Fibroblast of pulmonary artery (primary cell): Measurements from ENCODE around the gene SMIM35.

Experiments used
- DNase-seq: peaks from one replicate; pipeline ENCODE4 v3.0.0-alpha.2; 2010; ENCODE audit warnings: low read depth
- H3K4me3 ChIP-seq: replicated peaks from 2 replicates; pipeline ENCODE4 v1.5.1; 2011; ENCODE audit warnings: low read depth, mild to moderate bottlenecking, control low read depth, low read length, moderate library complexity
- TF ChIP-seq, protein P1 (sequence below): IDR thresholded peaks from 2 replicates; pipeline ENCODE4 v1.5.1; 2011; ENCODE audit warnings: mild to moderate bottlenecking, control low read depth, low read length, inconsistent platforms; ENCODE audit errors: missing control alignments

The SMIM35 gene

DNA sequence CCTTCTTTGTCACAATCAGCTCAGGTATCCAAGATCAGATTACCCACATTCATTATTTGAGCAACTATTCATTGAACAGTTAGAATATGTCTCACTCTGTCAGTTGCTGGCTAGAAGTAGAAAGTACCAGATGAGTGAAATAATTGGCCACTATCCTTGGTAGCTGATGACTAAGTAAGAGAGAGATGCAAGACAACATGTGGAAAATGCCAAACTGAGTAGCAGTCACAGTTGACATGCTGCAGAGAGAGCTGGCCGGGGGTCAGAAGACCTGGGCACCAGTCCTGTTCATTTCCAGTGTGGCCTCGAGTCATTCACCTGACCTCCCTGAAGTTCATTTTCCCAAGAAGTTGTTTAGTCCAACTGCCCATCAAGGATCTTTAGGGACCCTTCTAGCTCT lies 22.5 kb upstream of the SMIM35 start:
- DNase-seq: peak; percentile 8
- no peak overlapping the region for H3K4me3 ChIP-seq
- TF ChIP-seq, protein P1, sequence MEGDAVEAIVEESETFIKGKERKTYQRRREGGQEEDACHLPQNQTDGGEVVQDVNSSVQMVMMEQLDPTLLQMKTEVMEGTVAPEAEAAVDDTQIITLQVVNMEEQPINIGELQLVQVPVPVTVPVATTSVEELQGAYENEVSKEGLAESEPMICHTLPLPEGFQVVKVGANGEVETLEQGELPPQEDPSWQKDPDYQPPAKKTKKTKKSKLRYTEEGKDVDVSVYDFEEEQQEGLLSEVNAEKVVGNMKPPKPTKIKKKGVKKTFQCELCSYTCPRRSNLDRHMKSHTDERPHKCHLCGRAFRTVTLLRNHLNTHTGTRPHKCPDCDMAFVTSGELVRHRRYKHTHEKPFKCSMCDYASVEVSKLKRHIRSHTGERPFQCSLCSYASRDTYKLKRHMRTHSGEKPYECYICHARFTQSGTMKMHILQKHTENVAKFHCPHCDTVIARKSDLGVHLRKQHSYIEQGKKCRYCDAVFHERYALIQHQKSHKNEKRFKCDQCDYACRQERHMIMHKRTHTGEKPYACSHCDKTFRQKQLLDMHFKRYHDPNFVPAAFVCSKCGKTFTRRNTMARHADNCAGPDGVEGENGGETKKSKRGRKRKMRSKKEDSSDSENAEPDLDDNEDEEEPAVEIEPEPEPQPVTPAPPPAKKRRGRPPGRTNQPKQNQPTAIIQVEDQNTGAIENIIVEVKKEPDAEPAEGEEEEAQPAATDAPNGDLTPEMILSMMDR: no peak

DNA sequence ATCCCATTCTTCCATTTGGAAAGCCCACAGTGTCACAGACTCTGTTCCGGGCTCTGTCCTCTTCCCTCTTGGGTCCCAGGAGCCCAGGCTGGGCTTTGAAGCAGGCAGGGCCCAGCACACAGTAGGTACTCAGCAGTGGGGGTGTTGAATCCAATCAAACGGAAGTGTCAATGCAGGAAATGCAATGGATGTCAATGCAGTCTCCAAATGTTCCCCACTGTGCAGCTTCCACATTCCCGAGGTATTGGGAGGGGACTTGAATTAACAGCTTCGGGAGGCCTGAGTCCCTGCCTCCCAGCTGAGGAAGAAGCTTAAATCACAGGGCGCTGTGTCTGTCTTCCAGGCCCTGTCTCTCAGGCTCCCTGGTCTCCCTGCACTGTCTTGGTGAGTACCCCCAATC lies 21.8 kb upstream of the SMIM35 start:
- no peak for DNase-seq
- H3K4me3 ChIP-seq: no peak overlapping the region

DNA sequence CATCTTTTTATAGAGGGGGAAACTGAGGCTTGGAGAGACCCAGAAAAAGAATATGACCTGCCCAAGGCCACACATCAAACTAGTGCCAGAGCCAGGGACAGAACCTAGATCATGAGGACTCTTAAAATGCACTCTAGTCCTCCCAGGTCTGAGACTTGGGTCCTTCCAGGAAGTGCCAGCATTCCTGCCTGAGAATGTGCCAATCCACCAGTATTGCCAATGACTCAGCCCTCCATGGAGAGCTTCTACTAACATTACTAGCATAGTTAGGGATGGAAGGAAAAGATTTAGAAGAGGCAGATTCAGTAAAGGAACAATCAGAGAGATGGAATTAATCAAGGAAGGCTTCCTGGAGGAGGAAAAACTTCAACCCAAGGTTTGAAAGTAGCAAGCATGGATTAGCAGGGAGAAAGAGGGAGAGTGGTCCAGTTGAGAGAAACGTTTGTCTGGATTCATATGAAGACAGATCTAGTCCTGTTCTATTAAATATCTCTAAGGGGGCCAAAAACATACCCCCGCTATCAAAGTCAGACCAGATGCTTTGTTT lies 20.1 kb upstream of the SMIM35 start:
- DNase-seq: no peak
- no peak overlapping the region for H3K4me3 ChIP-seq
- TF ChIP-seq, protein P1: no peak

More for the DNA sequence above, 21.8 kb upstream of the SMIM35 start:
- TF ChIP-seq, protein P1: no peak

DNA sequence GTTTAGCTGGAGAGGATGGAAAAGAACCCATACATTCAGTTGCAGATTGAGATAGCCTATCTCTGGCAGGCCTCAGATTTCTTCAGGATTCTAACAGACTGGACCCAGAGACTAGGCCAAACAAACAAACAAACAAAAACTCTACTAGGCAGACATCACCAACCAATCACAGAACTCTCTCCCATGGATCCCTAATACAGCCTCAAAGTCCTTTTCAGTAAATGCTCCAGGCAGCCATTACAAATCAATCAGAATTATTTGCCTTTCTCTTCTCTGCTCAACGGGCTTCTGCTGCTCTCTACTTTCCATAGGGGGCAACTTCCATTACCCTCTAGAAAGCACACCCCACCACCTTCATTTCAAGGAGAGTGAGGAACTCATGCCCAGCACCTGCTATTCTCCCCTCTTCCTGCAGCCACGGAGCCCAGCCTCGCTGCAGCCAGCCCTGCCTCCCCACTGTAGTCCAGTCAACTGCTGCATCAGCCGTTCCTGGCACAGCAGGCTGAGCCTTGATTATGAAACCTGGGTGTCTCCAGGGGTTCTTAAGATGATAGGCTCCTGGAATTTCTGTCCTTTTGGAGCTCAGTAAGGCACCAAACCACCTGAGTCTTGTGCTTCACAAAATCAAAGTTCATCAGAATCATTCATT lies 19.0 kb upstream of the SMIM35 start:
- DNase-seq: no peak
- no peak overlapping the region for H3K4me3 ChIP-seq
- TF ChIP-seq, protein P1: no peak

DNA sequence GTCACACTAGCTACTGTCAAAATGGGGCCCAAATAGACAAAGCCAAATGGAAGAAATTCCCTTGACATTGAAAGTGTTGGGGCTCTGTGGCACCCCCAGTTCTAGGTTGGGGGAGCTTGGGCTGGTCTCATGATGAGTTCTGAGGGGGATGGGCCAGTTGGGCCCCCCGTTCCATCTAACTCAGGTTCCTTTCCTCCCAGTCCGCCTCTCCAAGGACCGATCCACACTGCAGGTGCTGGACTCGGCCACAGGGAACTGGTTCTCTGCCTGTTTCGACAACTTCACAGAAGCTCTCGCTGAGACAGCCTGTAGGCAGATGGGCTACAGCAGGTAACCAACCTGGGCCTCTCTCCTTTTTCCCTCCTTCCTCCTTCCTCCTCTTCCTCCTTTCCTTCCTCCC lies 17.7 kb upstream of the SMIM35 start:
- DNase-seq: no peak
- TF ChIP-seq, protein P1: no peak
- H3K4me3 ChIP-seq: no peak overlapping the region

DNA sequence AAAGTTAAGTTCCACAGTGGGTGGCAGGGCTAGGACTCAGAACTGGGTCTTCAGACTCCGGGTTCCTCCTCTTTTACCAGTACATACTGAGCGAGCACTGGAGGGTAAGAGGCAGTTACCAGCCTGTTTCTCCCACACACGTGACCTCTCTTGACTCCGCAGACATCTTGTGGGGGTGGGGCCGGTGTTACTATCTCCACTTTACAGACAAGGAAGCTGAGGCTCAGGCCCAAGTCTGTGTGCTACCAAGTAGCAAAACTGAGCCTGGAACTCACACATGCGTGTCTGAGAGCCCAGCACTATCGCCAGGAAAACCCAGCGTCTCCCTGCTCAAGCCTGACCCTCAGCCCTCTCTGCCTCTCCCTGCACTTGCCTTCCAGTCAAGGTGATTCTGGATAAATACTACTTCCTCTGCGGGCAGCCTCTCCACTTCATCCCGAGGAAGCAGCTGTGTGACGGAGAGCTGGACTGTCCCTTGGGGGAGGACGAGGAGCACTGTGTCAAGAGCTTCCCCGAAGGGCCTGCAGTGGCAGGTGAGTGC lies 16.0 kb upstream of the SMIM35 start:
- no peak overlapping the region for H3K4me3 ChIP-seq
- no peak for DNase-seq
- TF ChIP-seq, protein P1: no peak
